Stomach (tissue), 4 donors: ENCODE results near the gene HCRTR2.
A peak's percentile ranks its signal among the peaks of the same experiment; 100 is the strongest.

Source experiments
- EP300 ChIP-seq: sonication (generic); formaldehyde crosslinking; IDR thresholded peaks from one replicate; pipeline ENCODE4 v1.6.1; 2017; ENCODE audit warnings: antibody characterized with exemption
- POLR2A ChIP-seq, 4 donors: fragments of 450-650 bp; IDR thresholded peaks; one replicate each; pipeline ENCODE4 v1.6.1; 2016; ENCODE audit warnings: antibody characterized with exemption in 4 of 4, control low read depth in 2 of 4, mild to moderate bottlenecking in 1 of 4, moderate library complexity in 1 of 4
- TF ChIP-seq, protein P1 (sequence below), 7 experiments: fragments of 450-650 bp in 4 of 7; fragments of 200-600 bp in 3 of 7; sonication (generic) in 3 of 7; IDR thresholded peaks; one replicate each; pipeline ENCODE4 v1.5.1; 2016 to 2019; ENCODE audit warnings: antibody characterized with exemption in 7 of 7, control low read depth in 2 of 7, mild to moderate bottlenecking in 1 of 7

DNA sequence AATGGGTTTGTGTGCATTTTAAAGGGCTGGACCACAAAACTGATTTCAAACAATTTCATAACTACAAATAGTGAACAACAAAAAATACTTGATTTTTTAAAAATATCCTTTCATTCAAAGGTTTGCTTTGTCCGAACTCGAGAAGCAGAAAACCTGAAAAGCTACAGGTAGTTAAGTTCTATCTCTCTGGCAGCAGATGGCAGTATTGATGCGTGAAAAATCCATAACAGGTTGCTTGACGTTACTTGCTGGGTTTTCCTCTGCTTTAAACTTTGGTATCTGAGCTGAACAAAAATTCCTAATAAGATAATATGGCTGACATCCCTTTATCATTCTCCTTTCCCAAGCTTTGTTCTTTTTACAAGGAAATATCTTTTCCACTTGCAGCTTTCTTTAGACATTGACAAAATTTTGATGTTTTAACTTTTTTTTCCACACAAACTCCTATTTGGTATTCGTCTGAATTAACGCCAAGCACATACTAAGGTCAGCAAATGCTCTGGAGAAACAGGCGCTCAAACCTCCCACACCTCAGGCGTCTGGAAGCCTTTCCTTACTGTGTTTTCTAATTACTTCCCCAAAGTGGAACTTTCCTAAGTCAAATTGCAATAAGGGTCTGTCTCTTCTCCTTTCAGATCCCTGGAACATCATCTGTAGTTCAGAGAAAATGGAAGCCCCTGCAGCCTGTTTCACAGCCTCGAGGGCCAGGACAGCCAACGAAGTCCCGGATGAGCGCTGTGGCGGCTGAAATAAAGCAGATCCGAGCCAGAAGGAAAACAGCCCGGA lies 102.6 kb downstream of the HCRTR2 start:
- TF ChIP-seq, protein P1, sequence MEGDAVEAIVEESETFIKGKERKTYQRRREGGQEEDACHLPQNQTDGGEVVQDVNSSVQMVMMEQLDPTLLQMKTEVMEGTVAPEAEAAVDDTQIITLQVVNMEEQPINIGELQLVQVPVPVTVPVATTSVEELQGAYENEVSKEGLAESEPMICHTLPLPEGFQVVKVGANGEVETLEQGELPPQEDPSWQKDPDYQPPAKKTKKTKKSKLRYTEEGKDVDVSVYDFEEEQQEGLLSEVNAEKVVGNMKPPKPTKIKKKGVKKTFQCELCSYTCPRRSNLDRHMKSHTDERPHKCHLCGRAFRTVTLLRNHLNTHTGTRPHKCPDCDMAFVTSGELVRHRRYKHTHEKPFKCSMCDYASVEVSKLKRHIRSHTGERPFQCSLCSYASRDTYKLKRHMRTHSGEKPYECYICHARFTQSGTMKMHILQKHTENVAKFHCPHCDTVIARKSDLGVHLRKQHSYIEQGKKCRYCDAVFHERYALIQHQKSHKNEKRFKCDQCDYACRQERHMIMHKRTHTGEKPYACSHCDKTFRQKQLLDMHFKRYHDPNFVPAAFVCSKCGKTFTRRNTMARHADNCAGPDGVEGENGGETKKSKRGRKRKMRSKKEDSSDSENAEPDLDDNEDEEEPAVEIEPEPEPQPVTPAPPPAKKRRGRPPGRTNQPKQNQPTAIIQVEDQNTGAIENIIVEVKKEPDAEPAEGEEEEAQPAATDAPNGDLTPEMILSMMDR (IDR thresholded peaks at IDR 0.05) = peak in 4 of 7 experiments; percentile 32 to 47 (median 36)
- TF ChIP-seq POLR2A (IDR thresholded peaks at IDR 0.05) (no peak), EP300 (no peak)
